ENCODE results near the gene ACTR8.

Gene ACTR8

GRCh38 chr3:53823026-53823955, 58.7 kb downstream of the ACTR8 start:
- H3K4me3 ChIP-seq (ENCODE audit: low read depth, low read length), result no peak overlapping the region
- no peak for DNase-seq
- H3K27me3 ChIP-seq (ENCODE audit: insufficient read depth, low read depth, severe bottlenecking), result no peaks in the 10 kb centered on the region
- H3K36me3 ChIP-seq, result no peaks in the 10 kb centered on the region
- H3K27ac ChIP-seq, result no peak overlapping the region
- TF ChIP-seq CTCF (IDR thresholded peaks at IDR 0.05; ENCODE audit: low read depth, low read length), result 0 out of 2 replicates have a peak, but pooled peaks have one; percentile 18
- H3K9me3 ChIP-seq (ENCODE audit: severe bottlenecking), result no peaks in the 10 kb centered on the region

GRCh38 chr3:53822331-53822741, 59.6 kb downstream of the ACTR8 start:
- Histone ChIP-seq H3K27ac (no peak overlapping the region), H3K36me3 (no peaks in the 10 kb centered on the region), H3K27me3 (ENCODE audit: insufficient read depth, low read depth, severe bottlenecking) (no peaks in the 10 kb centered on the region), H3K9me3 (ENCODE audit: severe bottlenecking) (no peaks in the 10 kb centered on the region), H3K4me3 (ENCODE audit: low read depth, low read length) (no peak overlapping the region)
- TF ChIP-seq CTCF (IDR thresholded peaks at IDR 0.05; ENCODE audit: low read depth, low read length), result no peak
- DNase-seq, result no peak

GRCh38 chr3:53821631-53822121, 60.3 kb downstream of the ACTR8 start:
- no peak for DNase-seq
- Histone ChIP-seq H3K36me3 (no peaks in the 10 kb centered on the region), H3K27ac (no peak overlapping the region)

DNA sequence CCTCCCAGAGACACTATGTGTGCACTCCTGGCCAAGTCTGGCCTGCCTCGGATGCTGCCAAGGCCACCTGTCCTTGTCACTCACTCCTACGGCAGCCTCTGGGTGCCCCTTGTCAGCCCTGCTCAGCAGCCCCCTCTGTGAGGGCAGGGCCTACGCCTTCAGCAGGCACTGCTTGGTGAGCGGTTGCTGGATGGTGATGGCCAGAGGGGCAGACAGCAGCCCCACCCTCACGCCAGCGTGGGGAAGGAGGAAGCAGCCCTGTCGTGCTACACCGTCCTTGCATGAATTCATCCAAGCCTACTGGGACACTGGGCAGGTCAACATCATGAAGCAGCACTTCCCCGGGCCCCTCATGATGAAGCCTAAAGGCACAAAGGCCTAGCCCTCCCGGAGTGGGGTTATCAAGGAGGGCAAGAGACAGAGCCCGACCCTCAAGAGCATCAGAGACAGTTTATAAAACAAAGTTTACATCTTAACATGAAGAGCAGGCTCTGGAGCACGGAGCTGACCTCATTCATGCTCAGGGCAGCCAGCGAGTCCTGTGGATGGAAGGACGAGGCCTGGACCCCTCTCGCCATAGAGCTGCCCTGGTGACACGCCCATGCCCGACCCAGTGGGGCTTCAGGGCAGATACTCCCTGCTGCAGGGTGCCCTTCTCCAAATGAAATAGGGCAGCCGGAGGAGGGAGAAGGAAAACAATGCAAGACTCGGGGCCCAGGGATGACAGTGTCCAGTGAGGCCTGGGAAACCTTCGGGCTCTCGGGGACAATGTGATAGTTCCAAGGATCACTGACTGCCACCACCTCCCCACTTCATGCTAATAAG, 61.0 kb downstream of the ACTR8 start:
- H3K36me3 ChIP-seq, result no peaks in the 10 kb centered on the region
- no peak for TF ChIP-seq CTCF (IDR thresholded peaks at IDR 0.05; ENCODE audit: low read depth, low read length)
- H3K9me3 ChIP-seq (ENCODE audit: severe bottlenecking), result no peaks in the 10 kb centered on the region
- no peaks in the 10 kb centered on the region for H3K27me3 ChIP-seq (ENCODE audit: insufficient read depth, low read depth, severe bottlenecking)
- no peak overlapping the region for H3K4me3 ChIP-seq (ENCODE audit: low read depth, low read length)
- H3K27ac ChIP-seq, result no peak overlapping the region
- no peak for DNase-seq

More at GRCh38 chr3:53821631-53822121, 60.3 kb downstream of the ACTR8 start:
- Histone ChIP-seq H3K4me3 (ENCODE audit: low read depth, low read length) (no peak overlapping the region), H3K9me3 (ENCODE audit: severe bottlenecking) (no peaks in the 10 kb centered on the region), H3K27me3 (ENCODE audit: insufficient read depth, low read depth, severe bottlenecking) (no peaks in the 10 kb centered on the region)
- no peak for TF ChIP-seq CTCF (IDR thresholded peaks at IDR 0.05; ENCODE audit: low read depth, low read length)

DNA sequence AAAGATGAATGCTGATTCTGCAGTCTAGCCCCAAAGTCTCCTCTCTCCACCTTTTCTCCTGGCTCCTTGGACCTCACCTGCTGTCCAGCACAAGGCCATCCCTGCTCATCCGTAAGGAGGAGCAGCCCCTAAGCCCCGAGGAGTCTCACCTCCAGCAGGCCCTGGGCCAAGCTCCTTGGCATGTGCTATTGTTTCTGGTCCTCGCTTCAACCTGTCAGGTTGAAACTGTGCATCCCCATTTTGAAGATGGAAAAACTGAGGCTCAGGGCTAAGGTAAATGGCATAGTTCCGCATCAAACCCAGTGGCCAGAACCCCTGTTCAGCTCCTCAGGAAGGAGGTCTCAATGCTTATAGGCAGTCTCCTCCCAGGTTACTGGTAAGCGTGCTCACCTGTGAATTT, 61.9 kb downstream of the ACTR8 start:
- Histone ChIP-seq H3K27ac (no peak overlapping the region), H3K9me3 (ENCODE audit: severe bottlenecking) (no peaks in the 10 kb centered on the region), H3K27me3 (ENCODE audit: insufficient read depth, low read depth, severe bottlenecking) (no peaks in the 10 kb centered on the region), H3K4me3 (ENCODE audit: low read depth, low read length) (no peak overlapping the region), H3K36me3 (no peaks in the 10 kb centered on the region)
- DNase-seq, result no peak
- TF ChIP-seq CTCF (IDR thresholded peaks at IDR 0.05; ENCODE audit: low read depth, low read length), result no peak

All from WERI-Rb-1 (cell line).